H9 (cell line): ENCODE data around the gene MEF2C. TPM values are rescaled to one million over a fixed set of nuclear protein-coding genes. Genes with fewer than 3 reads are reported as not detected.

Experiments
- DNase-seq: peaks from one replicate; pipeline ENCODE4 v3.0.0-alpha.2; 2017
- H2AFZ ChIP-seq: one replicate; pipeline ENCODE4 v1.6.1; 2013; ENCODE audit warnings: mild to moderate bottlenecking, low read length, control low read depth, moderate library complexity
- H2AK5ac ChIP-seq: 2 replicates; pipeline ENCODE4 v1.6.1; 2013; ENCODE audit warnings: low read length, control low read depth, mixed read lengths; ENCODE audit not compliant: insufficient read length
- H2BK120ac ChIP-seq: one replicate; pipeline ENCODE4 v1.6.1; 2013; ENCODE audit warnings: low read depth, mild to moderate bottlenecking, low read length, control low read depth, inconsistent platforms; ENCODE audit not compliant: poor library complexity, severe bottlenecking
- H2BK12ac ChIP-seq: 2 replicates; pipeline ENCODE4 v1.6.1; 2013; ENCODE audit warnings: low read length, control low read depth, mixed read lengths, low read depth; ENCODE audit not compliant: insufficient read length
- H2BK15ac ChIP-seq: 2 replicates; pipeline ENCODE4 v1.6.1; 2013; ENCODE audit warnings: low read depth, low read length, control low read depth
- H2BK20ac ChIP-seq: one replicate; pipeline ENCODE4 v1.6.1; 2013; ENCODE audit warnings: low read depth, mild to moderate bottlenecking, low read length, control low read depth, inconsistent platforms; ENCODE audit not compliant: poor library complexity, severe bottlenecking
- H2BK5ac ChIP-seq: 2 replicates; pipeline ENCODE4 v1.6.1; 2013; ENCODE audit warnings: low read length, control low read depth, mixed read lengths; ENCODE audit not compliant: insufficient read length
- H3K14ac ChIP-seq: 2 replicates; pipeline ENCODE4 v1.6.1; 2013; ENCODE audit warnings: low read length, control low read depth; ENCODE audit not compliant: insufficient read depth
- H3K18ac ChIP-seq: 2 replicates; pipeline ENCODE4 v1.6.1; 2013; ENCODE audit warnings: low read depth, mild to moderate bottlenecking, mixed read lengths, low read length, control low read depth; ENCODE audit not compliant: insufficient read length
- H3K23ac ChIP-seq: 2 replicates; pipeline ENCODE4 v1.6.1; 2013; ENCODE audit warnings: low read length, control low read depth, mixed read lengths, low read depth; ENCODE audit not compliant: insufficient read length
- H3K23me2 ChIP-seq: 2 replicates; pipeline ENCODE4 v1.6.1; 2013; ENCODE audit warnings: low read depth, mild to moderate bottlenecking, mixed read lengths, low read length, control low read depth; ENCODE audit not compliant: insufficient read length, poor library complexity, severe bottlenecking
- H3K27ac ChIP-seq: 2 replicates; pipeline ENCODE4 v1.5.1; 2013; ENCODE audit warnings: low read length, control low read depth, mixed read lengths, low read depth; ENCODE audit not compliant: insufficient read length
- H3K27me3 ChIP-seq: 2 replicates; pipeline ENCODE4 v1.6.1; 2013; ENCODE audit warnings: low read length, control low read depth, inconsistent platforms; ENCODE audit not compliant: insufficient read depth
- H3K4ac ChIP-seq: 2 replicates; pipeline ENCODE4 v1.6.1; 2013; ENCODE audit warnings: low read depth, mild to moderate bottlenecking, control low read depth, inconsistent platforms, low read length, moderate library complexity
- H3K4me1 ChIP-seq: 2 replicates; pipeline ENCODE4 v1.6.1; 2013; ENCODE audit warnings: low read length, control low read depth, inconsistent platforms; ENCODE audit not compliant: insufficient read depth
- H3K4me2 ChIP-seq: 2 replicates; pipeline ENCODE4 v1.6.1; 2013; ENCODE audit warnings: low read length, control low read depth, mixed read lengths; ENCODE audit not compliant: insufficient read length, insufficient read depth
- H3K56ac ChIP-seq: 2 replicates; pipeline ENCODE4 v1.6.1; 2013; ENCODE audit warnings: low read depth, mild to moderate bottlenecking, mixed read lengths, low read length, control low read depth; ENCODE audit not compliant: insufficient read length
- H3K79me1 ChIP-seq: 2 replicates; pipeline ENCODE4 v1.6.1; 2013; ENCODE audit warnings: low read depth, mild to moderate bottlenecking, moderate library complexity, low read length, control low read depth, inconsistent platforms; ENCODE audit not compliant: insufficient read depth, poor library complexity, severe bottlenecking
- H3K79me2 ChIP-seq: 2 replicates; pipeline ENCODE4 v1.6.1; 2013; ENCODE audit warnings: low read length, control low read depth, inconsistent platforms; ENCODE audit not compliant: insufficient read depth
- H3K9ac ChIP-seq: 2 replicates; pipeline ENCODE4 v1.6.1; 2013; ENCODE audit warnings: low read length, control low read depth, mixed read lengths; ENCODE audit not compliant: insufficient read length; ENCODE audit errors: extremely low read depth
- H3K9me3 ChIP-seq: one replicate; pipeline ENCODE4 v1.6.1; 2013; ENCODE audit warnings: low read depth, low read length, inconsistent platforms; ENCODE audit not compliant: control insufficient read depth
- H3T11ph ChIP-seq: one replicate; pipeline ENCODE4 v1.6.1; 2013; ENCODE audit warnings: mild to moderate bottlenecking, low read length, control low read depth, inconsistent platforms
- H4K20me1 ChIP-seq: one replicate; pipeline ENCODE4 v1.6.1; 2013; ENCODE audit not compliant: control insufficient read depth, insufficient read length, insufficient read depth
- H4K5ac ChIP-seq: 2 replicates; pipeline ENCODE4 v1.6.1; 2013; ENCODE audit warnings: low read depth, mild to moderate bottlenecking, mixed read lengths, low read length, control low read depth; ENCODE audit not compliant: insufficient read length
- H4K8ac ChIP-seq: replicated peaks from 2 replicates; pipeline ENCODE4 v1.6.1; 2013; ENCODE audit warnings: low read length, control low read depth, mixed read lengths, low read depth; ENCODE audit not compliant: insufficient read length
- H4K91ac ChIP-seq: 2 replicates; pipeline ENCODE4 v1.6.1; 2013; ENCODE audit warnings: low read depth, mild to moderate bottlenecking, moderate library complexity, mixed read lengths, low read length, control low read depth; ENCODE audit not compliant: insufficient read length
- H3K27ac Mint-ChIP-seq, 3 experiments: 2 replicates in 2 of 3; 3 replicates in 1 of 3; pipeline ENCODE4 v1.8.0; 2020 to 2021; ENCODE audit warnings: mixed read lengths in 3 of 3, mild to moderate bottlenecking in 1 of 3, moderate library complexity in 1 of 3
- H3K27me3 Mint-ChIP-seq: 2 replicates; pipeline ENCODE4 v1.8.0; 2021; ENCODE audit warnings: low read depth, mild to moderate bottlenecking, moderate library complexity, mixed read lengths
- H3K36me3 Mint-ChIP-seq, 3 experiments: 2 replicates in 2 of 3; 3 replicates in 1 of 3; pipeline ENCODE4 v1.8.0; 2020 to 2021; ENCODE audit warnings: low read depth in 3 of 3, mixed read lengths in 3 of 3; ENCODE audit not compliant: insufficient read depth in 1 of 3
- H3K4me1 Mint-ChIP-seq, 2 experiments: 2 replicates each; pipeline ENCODE4 v1.8.0; 2020; ENCODE audit warnings: mixed read lengths in 2 of 2
- H3K4me3 Mint-ChIP-seq, 2 experiments: 2 replicates in 1 of 2; 3 replicates in 1 of 2; pipeline ENCODE4 v1.8.0; 2020 to 2021; ENCODE audit warnings: mild to moderate bottlenecking in 2 of 2, mixed read lengths in 2 of 2, moderate library complexity in 1 of 2
- H3K9me3 Mint-ChIP-seq, 2 experiments: 2 replicates in 1 of 2; 3 replicates in 1 of 2; pipeline ENCODE4 v1.8.0; 2020; ENCODE audit warnings: mild to moderate bottlenecking in 2 of 2, mixed read lengths in 2 of 2, moderate library complexity in 1 of 2
- WGBS: extraction: QIAGEN DNeasy Blood & Tissue Kit; methylation state at CpG from one replicate; pipeline ENCODE4 v1.1.7; 2013; ENCODE audit warnings: missing lambda C conversion rate, low lambda C conversion rate, mixed read lengths; ENCODE audit not compliant: insufficient read length; ENCODE audit errors: extremely low coverage; 5-methylcytosine and 5-hydroxymethylcytosine counted together
- total RNA-seq: library from RNA; stranded (reverse); gene quantifications from 2 replicates; pipeline ENCODE4 v1.2.1, GENCODE V29; 2021
- TF ChIP-seq, protein P1 (sequence below): fragments of 200-600 bp; sonication (generic); conservative IDR thresholded peaks from 3 replicates; pipeline ENCODE4 v1.8.0; 2021; ENCODE audit warnings: antibody characterized with exemption, mild to moderate bottlenecking

MEF2C gene
- total RNA-seq, 1 experiment from 2014 or later = 0.11 TPM

DNA sequence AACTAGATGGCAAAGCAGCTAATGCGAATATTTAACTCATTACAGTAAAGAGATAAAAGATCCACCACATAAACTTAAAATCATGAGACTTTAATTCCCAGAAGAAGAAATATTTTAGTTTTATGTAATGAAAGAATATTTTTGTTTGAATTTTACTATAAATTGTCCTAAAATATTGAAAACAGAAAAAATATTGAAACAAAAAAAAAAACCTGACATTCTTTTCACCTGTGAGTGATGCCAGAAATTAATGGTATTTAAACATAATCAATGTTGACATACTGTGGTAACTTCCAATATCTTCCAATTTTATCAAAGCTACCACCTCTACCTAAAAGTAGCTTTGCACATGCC, 153.2 kb downstream of the MEF2C start:
- H4K91ac ChIP-seq = no peak overlapping the region
- no peak overlapping the region for H3K9ac ChIP-seq
- H3K23me2 ChIP-seq = no peaks in the 10 kb centered on the region
- no peak overlapping the region for H3K4me3 Mint-ChIP-seq
- TF ChIP-seq, protein P1, sequence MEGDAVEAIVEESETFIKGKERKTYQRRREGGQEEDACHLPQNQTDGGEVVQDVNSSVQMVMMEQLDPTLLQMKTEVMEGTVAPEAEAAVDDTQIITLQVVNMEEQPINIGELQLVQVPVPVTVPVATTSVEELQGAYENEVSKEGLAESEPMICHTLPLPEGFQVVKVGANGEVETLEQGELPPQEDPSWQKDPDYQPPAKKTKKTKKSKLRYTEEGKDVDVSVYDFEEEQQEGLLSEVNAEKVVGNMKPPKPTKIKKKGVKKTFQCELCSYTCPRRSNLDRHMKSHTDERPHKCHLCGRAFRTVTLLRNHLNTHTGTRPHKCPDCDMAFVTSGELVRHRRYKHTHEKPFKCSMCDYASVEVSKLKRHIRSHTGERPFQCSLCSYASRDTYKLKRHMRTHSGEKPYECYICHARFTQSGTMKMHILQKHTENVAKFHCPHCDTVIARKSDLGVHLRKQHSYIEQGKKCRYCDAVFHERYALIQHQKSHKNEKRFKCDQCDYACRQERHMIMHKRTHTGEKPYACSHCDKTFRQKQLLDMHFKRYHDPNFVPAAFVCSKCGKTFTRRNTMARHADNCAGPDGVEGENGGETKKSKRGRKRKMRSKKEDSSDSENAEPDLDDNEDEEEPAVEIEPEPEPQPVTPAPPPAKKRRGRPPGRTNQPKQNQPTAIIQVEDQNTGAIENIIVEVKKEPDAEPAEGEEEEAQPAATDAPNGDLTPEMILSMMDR = no peak; the same call in 2 of the 3 replicates
- no peak overlapping the region for H3K18ac ChIP-seq
- H3K14ac ChIP-seq = no peak overlapping the region
- no peak for DNase-seq
- no peak overlapping the region for H3K27ac ChIP-seq
- H3K9me3 ChIP-seq = no peaks in the 10 kb centered on the region
- H3K79me2 ChIP-seq = no peaks in the 10 kb centered on the region
- WGBS = no CpG with 5 or more reads among the region's 1 CpG
- H3K4me2 ChIP-seq = no peak overlapping the region
- H2AFZ ChIP-seq = no peak overlapping the region
- no peaks in the 10 kb centered on the region for H3K36me3 Mint-ChIP-seq
- no peaks in the 10 kb centered on the region for H3K27me3 Mint-ChIP-seq
- no peak overlapping the region for H2BK12ac ChIP-seq
- no peak overlapping the region for H3K23ac ChIP-seq
- no peak overlapping the region for H3T11ph ChIP-seq
- H3K27me3 ChIP-seq = no peaks in the 10 kb centered on the region
- no peak overlapping the region for H4K8ac ChIP-seq
- H2BK15ac ChIP-seq = no peak overlapping the region
- H2AK5ac ChIP-seq = no peak overlapping the region
- peaks cover 7 to 11% of the 10 kb centered on the region in 2 experiments for H3K4me1 Mint-ChIP-seq
- H4K5ac ChIP-seq = no peak overlapping the region
- H3K9me3 Mint-ChIP-seq = no peaks in the 10 kb centered on the region
- H3K27ac Mint-ChIP-seq = no peak overlapping the region
- H3K4me1 ChIP-seq = no peaks in the 10 kb centered on the region; the same call in 1 of the 2 replicates
- no peaks in the 10 kb centered on the region for H4K20me1 ChIP-seq
- no peak overlapping the region for H2BK5ac ChIP-seq
- H3K56ac ChIP-seq = no peak overlapping the region
- H2BK120ac ChIP-seq = no peak overlapping the region
- no peak overlapping the region for H3K4ac ChIP-seq
- no peak overlapping the region for H2BK20ac ChIP-seq
- H3K79me1 ChIP-seq = no peaks in the 10 kb centered on the region
